HepG2 (cell line): ENCODE data around the gene SLCO4A1. TPM values are rescaled to one million over a fixed set of nuclear protein-coding genes. Genes with fewer than 3 reads are reported as not detected.

Experiments
- BHLHE40 ChIP-seq: IDR thresholded peaks from 2 replicates; pipeline ENCODE4 v1.6.1; 2011; ENCODE audit warnings: low read length, improper control_type of control experiment
- CBX5 ChIP-seq: sonication (generic); formaldehyde crosslinking; IDR thresholded peaks from 2 replicates; pipeline ENCODE4 v1.4.0; 2020; ENCODE audit warnings: missing genetic modification reagents, borderline replicate concordance
- FOXP1 ChIP-seq, 2 experiments: fragments of 450-650 bp in 1 of 2; IDR thresholded peaks; 2 replicates each; pipeline ENCODE4 v1.6.1; 2017 to 2018; ENCODE audit warnings: antibody characterized with exemption in 1 of 2
- HMG20A ChIP-seq: IDR thresholded peaks from 2 replicates; pipeline ENCODE4 v1.6.1; 2016; ENCODE audit warnings: borderline replicate concordance
- LCORL ChIP-seq, 2 experiments: fragments of 450-650 bp in 1 of 2; sonication (generic) in 1 of 2; formaldehyde crosslinking in 1 of 2; IDR thresholded peaks; 2 replicates each; pipeline versions ENCODE4 v1.5.0 to v1.6.1; 2017 to 2020; ENCODE audit warnings: antibody characterized with exemption in 1 of 2, missing genetic modification reagents in 1 of 2
- PTBP1 ChIP-seq: fragments of 200-400 bp; formaldehyde crosslinking; IDR thresholded peaks from 2 replicates; pipeline ENCODE4 v1.6.1; 2018; ENCODE audit warnings: low read length, low read depth; ENCODE audit not compliant: poor library complexity, severe bottlenecking
- RFXANK ChIP-seq: IDR thresholded peaks from 2 replicates; pipeline ENCODE4 v1.6.1; 2016
- RFXAP ChIP-seq: sonication (generic); formaldehyde crosslinking; IDR thresholded peaks from 2 replicates; pipeline ENCODE4 v1.4.0; 2020; ENCODE audit warnings: missing genetic modification reagents, borderline replicate concordance
- WIZ ChIP-seq: sonication (generic); formaldehyde crosslinking; IDR thresholded peaks from 2 replicates; pipeline ENCODE4 v1.5.1; 2020; ENCODE audit warnings: mild to moderate bottlenecking, missing genetic modification reagents
- ZNF556 ChIP-seq: sonication (generic); formaldehyde crosslinking; IDR thresholded peaks from 2 replicates; pipeline ENCODE4 v1.4.0; 2020; ENCODE audit warnings: mild to moderate bottlenecking, missing genetic modification reagents, borderline replicate concordance
- ZNF614 ChIP-seq: IDR thresholded peaks from 2 replicates; pipeline ENCODE4 v1.6.1; 2018; ENCODE audit warnings: missing biosample characterization, missing genetic modification reagents, inconsistent platforms, borderline replicate concordance
- ZSCAN21 ChIP-seq: sonication (generic); formaldehyde crosslinking; IDR thresholded peaks from 2 replicates; pipeline ENCODE4 v1.8.0; 2022; ENCODE audit warnings: mild to moderate bottlenecking, missing genetic modification reagents, moderate library complexity, borderline replicate concordance
- ZSCAN30 ChIP-seq: sonication (generic); formaldehyde crosslinking; IDR thresholded peaks from 2 replicates; pipeline ENCODE4 v1.5.0; 2020; ENCODE audit warnings: mild to moderate bottlenecking, missing genetic modification reagents
- polyA plus RNA-seq, 8 experiments: library from polyadenylated mRNA; depleted of rRNA in 3 of 8; stranded (reverse) in 7 of 8; unstranded in 1 of 8; fragments of >200 nt; fragmentation: Illumina TruSeq in 4 of 8; extraction: Trizol in 4 of 8; gene quantifications; 2 replicates each; pipeline versions ENCODE4 v1.2.1 to v1.2.3, GENCODE V29; 2011 to 2016; ENCODE audit warnings: low read depth in 4 of 8, missing spikeins in 1 of 8, mixed read lengths in 1 of 8; ENCODE audit not compliant: insufficient read depth in 1 of 8
- total RNA-seq, 5 experiments: library from RNA; depleted of rRNA; stranded (reverse); fragments of >200 nt; fragmentation: Illumina TruSeq; extraction: Trizol; gene quantifications; 2 replicates each; pipeline ENCODE4 v1.2.3, GENCODE V29; 2016; ENCODE audit warnings: low read depth in 1 of 5
- TF ChIP-seq, protein P1 (sequence below): sonication (generic); formaldehyde crosslinking; IDR thresholded peaks from 2 replicates; pipeline ENCODE4 v1.5.1; 2020; ENCODE audit warnings: mild to moderate bottlenecking, missing genetic modification reagents, borderline replicate concordance
- TF ChIP-seq, protein P2 (sequence below): sonication (generic); formaldehyde crosslinking; IDR thresholded peaks from 2 replicates; pipeline ENCODE4 v1.9.0; 2021; ENCODE audit warnings: missing genetic modification reagents, mild to moderate bottlenecking, borderline replicate concordance
- TF ChIP-seq, protein P3 (sequence below): IDR thresholded peaks from 2 replicates; pipeline ENCODE4 v1.4.0; 2020; ENCODE audit warnings: mild to moderate bottlenecking, missing genetic modification reagents

SLCO4A1 gene
- total and polyA plus RNA-seq, 2 of the 13 experiments (the other 11 are each of a cell fraction or from before 2014, with no cell fraction given): 55.5 to 112 TPM

DNA sequence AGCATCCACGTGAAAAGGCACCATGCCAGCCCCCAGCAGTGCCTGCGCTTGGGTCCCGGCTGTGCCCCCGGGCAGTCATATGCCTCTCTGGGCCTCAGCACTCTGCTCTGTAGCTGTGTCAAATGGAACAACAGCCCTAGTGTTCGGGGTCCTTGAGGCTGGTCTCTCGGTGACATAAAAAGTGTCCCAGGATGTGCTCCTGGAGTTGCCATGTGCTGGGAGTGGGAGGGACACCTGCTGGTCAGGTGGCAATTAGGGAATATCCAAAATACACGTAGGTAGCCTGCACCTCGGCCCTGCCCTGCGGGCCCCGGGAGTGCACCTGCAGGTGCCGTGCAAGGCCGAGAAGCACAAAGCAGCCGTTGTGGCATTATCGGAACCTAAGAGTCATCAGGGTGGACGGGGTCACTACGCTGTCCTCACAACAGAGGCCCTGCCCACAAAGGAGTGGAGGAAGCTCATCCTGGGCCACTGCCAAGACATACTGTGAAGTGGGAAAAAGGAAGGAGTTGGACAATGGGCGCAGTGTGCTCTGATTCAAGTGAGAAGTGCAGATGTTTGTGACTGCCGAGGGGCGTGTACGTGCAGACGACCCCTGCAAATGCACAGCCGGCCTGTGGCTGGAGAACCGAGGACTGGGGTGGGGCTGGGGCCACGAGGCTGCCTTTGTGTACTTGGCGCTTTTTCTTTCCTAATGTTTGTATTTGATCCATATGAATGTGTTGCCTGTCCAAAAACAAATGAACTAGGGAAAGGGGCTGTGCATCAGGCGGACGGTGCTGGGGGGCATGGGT lies 24.6 kb downstream of the SLCO4A1 start (continued):
- TF ChIP-seq, protein P1, sequence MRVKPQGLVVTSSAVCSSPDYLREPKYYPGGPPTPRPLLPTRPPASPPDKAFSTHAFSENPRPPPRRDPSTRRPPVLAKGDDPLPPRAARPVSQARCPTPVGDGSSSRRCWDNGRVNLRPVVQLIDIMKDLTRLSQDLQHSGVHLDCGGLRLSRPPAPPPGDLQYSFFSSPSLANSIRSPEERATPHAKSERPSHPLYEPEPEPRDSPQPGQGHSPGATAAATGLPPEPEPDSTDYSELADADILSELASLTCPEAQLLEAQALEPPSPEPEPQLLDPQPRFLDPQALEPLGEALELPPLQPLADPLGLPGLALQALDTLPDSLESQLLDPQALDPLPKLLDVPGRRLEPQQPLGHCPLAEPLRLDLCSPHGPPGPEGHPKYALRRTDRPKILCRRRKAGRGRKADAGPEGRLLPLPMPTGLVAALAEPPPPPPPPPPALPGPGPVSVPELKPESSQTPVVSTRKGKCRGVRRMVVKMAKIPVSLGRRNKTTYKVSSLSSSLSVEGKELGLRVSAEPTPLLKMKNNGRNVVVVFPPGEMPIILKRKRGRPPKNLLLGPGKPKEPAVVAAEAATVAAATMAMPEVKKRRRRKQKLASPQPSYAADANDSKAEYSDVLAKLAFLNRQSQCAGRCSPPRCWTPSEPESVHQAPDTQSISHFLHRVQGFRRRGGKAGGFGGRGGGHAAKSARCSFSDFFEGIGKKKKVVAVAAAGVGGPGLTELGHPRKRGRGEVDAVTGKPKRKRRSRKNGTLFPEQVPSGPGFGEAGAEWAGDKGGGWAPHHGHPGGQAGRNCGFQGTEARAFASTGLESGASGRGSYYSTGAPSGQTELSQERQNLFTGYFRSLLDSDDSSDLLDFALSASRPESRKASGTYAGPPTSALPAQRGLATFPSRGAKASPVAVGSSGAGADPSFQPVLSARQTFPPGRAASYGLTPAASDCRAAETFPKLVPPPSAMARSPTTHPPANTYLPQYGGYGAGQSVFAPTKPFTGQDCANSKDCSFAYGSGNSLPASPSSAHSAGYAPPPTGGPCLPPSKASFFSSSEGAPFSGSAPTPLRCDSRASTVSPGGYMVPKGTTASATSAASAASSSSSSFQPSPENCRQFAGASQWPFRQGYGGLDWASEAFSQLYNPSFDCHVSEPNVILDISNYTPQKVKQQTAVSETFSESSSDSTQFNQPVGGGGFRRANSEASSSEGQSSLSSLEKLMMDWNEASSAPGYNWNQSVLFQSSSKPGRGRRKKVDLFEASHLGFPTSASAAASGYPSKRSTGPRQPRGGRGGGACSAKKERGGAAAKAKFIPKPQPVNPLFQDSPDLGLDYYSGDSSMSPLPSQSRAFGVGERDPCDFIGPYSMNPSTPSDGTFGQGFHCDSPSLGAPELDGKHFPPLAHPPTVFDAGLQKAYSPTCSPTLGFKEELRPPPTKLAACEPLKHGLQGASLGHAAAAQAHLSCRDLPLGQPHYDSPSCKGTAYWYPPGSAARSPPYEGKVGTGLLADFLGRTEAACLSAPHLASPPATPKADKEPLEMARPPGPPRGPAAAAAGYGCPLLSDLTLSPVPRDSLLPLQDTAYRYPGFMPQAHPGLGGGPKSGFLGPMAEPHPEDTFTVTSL (CRISPR knock-in tag): peak; percentile 67
- TF ChIP-seq ZSCAN21: peak; percentile 95
- TF ChIP-seq, protein P2, sequence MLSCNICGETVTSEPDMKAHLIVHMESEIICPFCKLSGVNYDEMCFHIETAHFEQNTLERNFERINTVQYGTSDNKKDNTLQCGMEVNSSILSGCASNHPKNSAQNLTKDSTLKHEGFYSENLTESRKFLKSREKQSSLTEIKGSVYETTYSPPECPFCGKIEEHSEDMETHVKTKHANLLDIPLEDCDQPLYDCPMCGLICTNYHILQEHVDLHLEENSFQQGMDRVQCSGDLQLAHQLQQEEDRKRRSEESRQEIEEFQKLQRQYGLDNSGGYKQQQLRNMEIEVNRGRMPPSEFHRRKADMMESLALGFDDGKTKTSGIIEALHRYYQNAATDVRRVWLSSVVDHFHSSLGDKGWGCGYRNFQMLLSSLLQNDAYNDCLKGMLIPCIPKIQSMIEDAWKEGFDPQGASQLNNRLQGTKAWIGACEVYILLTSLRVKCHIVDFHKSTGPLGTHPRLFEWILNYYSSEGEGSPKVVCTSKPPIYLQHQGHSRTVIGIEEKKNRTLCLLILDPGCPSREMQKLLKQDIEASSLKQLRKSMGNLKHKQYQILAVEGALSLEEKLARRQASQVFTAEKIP (CRISPR knock-in tag): no peak
- peak; percentile 76; the same call in 1 of the 2 replicates for TF ChIP-seq ZNF556 (CRISPR knock-in tag)
- TF ChIP-seq LCORL (IDR thresholded peaks at IDR 0.05): peak; percentile 89
- TF ChIP-seq LCORL (CRISPR knock-in tag; IDR thresholded peaks at IDR 0.05): peak; percentile 100
- TF ChIP-seq CBX5 (CRISPR knock-in tag): peak; percentile 75; the same call in 1 of the 2 replicates
- TF ChIP-seq RFXAP (CRISPR knock-in tag): peak; percentile 84; the same call in 1 of the 2 replicates
- TF ChIP-seq WIZ (CRISPR knock-in tag): no peak
- no peak for TF ChIP-seq RFXANK (CRISPR knock-in tag)
- peak; percentile 60; the same call in 1 of the 2 replicates for TF ChIP-seq BHLHE40
- TF ChIP-seq ZNF614 (CRISPR knock-in tag): peak; percentile 79
- TF ChIP-seq FOXP1 (IDR thresholded peaks at IDR 0.05): no peak
- TF ChIP-seq FOXP1 (CRISPR knock-in tag; IDR thresholded peaks at IDR 0.05): peak; percentile 87
- peak; percentile 34 for TF ChIP-seq PTBP1
- TF ChIP-seq ZSCAN30 (CRISPR knock-in tag): no peak
- TF ChIP-seq, protein P3, sequence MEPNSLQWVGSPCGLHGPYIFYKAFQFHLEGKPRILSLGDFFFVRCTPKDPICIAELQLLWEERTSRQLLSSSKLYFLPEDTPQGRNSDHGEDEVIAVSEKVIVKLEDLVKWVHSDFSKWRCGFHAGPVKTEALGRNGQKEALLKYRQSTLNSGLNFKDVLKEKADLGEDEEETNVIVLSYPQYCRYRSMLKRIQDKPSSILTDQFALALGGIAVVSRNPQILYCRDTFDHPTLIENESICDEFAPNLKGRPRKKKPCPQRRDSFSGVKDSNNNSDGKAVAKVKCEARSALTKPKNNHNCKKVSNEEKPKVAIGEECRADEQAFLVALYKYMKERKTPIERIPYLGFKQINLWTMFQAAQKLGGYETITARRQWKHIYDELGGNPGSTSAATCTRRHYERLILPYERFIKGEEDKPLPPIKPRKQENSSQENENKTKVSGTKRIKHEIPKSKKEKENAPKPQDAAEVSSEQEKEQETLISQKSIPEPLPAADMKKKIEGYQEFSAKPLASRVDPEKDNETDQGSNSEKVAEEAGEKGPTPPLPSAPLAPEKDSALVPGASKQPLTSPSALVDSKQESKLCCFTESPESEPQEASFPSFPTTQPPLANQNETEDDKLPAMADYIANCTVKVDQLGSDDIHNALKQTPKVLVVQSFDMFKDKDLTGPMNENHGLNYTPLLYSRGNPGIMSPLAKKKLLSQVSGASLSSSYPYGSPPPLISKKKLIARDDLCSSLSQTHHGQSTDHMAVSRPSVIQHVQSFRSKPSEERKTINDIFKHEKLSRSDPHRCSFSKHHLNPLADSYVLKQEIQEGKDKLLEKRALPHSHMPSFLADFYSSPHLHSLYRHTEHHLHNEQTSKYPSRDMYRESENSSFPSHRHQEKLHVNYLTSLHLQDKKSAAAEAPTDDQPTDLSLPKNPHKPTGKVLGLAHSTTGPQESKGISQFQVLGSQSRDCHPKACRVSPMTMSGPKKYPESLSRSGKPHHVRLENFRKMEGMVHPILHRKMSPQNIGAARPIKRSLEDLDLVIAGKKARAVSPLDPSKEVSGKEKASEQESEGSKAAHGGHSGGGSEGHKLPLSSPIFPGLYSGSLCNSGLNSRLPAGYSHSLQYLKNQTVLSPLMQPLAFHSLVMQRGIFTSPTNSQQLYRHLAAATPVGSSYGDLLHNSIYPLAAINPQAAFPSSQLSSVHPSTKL: peak; percentile 97
- peak; percentile 84 for TF ChIP-seq HMG20A (CRISPR knock-in tag)
